Astrocyte (in vitro differentiated cells and primary cell): ENCODE measurements around the gene ZDHHC1. TPM values are rescaled to one million over a fixed set of nuclear protein-coding genes. Genes with fewer than 3 reads are reported as not detected.
A peak's percentile ranks its signal among the peaks of the same experiment; 100 is the strongest.

Experiments used
- DNase-seq: peaks from one replicate; pipeline ENCODE4 v3.0.0-alpha.2; 2010; ENCODE audit warnings: low read depth
- FAIRE-seq: peaks from 2 replicates; lab custom pipeline; 2011; peaks lifted over from hg19 to GRCh38; lab: Jason Lieb, UNC
- H2AFZ ChIP-seq: 2 replicates; pipeline ENCODE4 v1.6.0; 2012; ENCODE audit warnings: low read depth, low read length, inconsistent platforms
- H3K27ac ChIP-seq: 2 replicates; pipeline ENCODE4 v1.5.1; 2011; ENCODE audit warnings: low read depth, low read length, inconsistent platforms
- H3K27me3 ChIP-seq: 2 replicates; pipeline ENCODE4 v1.6.0; 2011; ENCODE audit warnings: low read length, inconsistent platforms; ENCODE audit not compliant: insufficient read depth
- H3K36me3 ChIP-seq: 2 replicates; pipeline ENCODE4 v1.5.1; 2011; ENCODE audit warnings: low read length, inconsistent platforms; ENCODE audit not compliant: insufficient read depth
- H3K4me1 ChIP-seq: 2 replicates; pipeline ENCODE4 v1.5.1; 2011; ENCODE audit warnings: low read length, inconsistent platforms; ENCODE audit not compliant: insufficient read depth
- H3K4me2 ChIP-seq: 2 replicates; pipeline ENCODE4 v1.6.0; 2012; ENCODE audit warnings: low read length, inconsistent platforms
- H3K4me3 ChIP-seq: 2 replicates; pipeline ENCODE4 v1.5.1; 2011; ENCODE audit warnings: low read depth, mild to moderate bottlenecking, low read length, inconsistent platforms; ENCODE audit not compliant: insufficient read depth
- H3K79me2 ChIP-seq: 2 replicates; pipeline ENCODE4 v1.6.0; 2012; ENCODE audit warnings: mild to moderate bottlenecking, low read length, inconsistent platforms; ENCODE audit not compliant: insufficient read depth
- H3K9ac ChIP-seq: 2 replicates; pipeline ENCODE4 v1.6.0; 2012; ENCODE audit warnings: mild to moderate bottlenecking, low read length, inconsistent platforms
- H3K9me3 ChIP-seq: 2 replicates; pipeline ENCODE4 v1.5.1; 2012; ENCODE audit warnings: low read depth, mild to moderate bottlenecking, low read length, inconsistent platforms; ENCODE audit not compliant: insufficient read depth
- H4K20me1 ChIP-seq: 2 replicates; pipeline ENCODE4 v1.6.0; 2012; ENCODE audit warnings: low read length, inconsistent platforms; ENCODE audit not compliant: insufficient read depth
- H3K27ac Mint-ChIP-seq: one replicate; pipeline ENCODE4 v1.8.0; 2021; ENCODE audit warnings: mild to moderate bottlenecking, mixed read lengths; ENCODE audit not compliant: unreplicated experiment
- H3K27me3 Mint-ChIP-seq: one replicate; pipeline ENCODE4 v1.8.0; 2021; ENCODE audit warnings: low read depth, mixed read lengths; ENCODE audit not compliant: unreplicated experiment
- H3K36me3 Mint-ChIP-seq: one replicate; pipeline ENCODE4 v1.8.0; 2021; ENCODE audit warnings: low read depth, mixed read lengths; ENCODE audit not compliant: unreplicated experiment
- H3K4me1 Mint-ChIP-seq: one replicate; pipeline ENCODE4 v1.8.0; 2021; ENCODE audit warnings: low read depth, mixed read lengths; ENCODE audit not compliant: unreplicated experiment
- H3K4me3 Mint-ChIP-seq: one replicate; pipeline ENCODE4 v1.8.0; 2021; ENCODE audit warnings: mild to moderate bottlenecking, moderate library complexity, mixed read lengths; ENCODE audit not compliant: unreplicated experiment
- H3K9me3 Mint-ChIP-seq: one replicate; pipeline ENCODE4 v1.8.0; 2021; ENCODE audit warnings: mild to moderate bottlenecking, mixed read lengths; ENCODE audit not compliant: unreplicated experiment
- EZH2 ChIP-seq: IDR thresholded peaks from 2 replicates; pipeline ENCODE4 v1.6.1; 2012; ENCODE audit warnings: mild to moderate bottlenecking, low read length, inconsistent platforms; ENCODE audit not compliant: insufficient read depth
- total RNA-seq: library from RNA; stranded (reverse); gene quantifications from 2 replicates; pipeline ENCODE4 v1.2.1, GENCODE V29; 2021
- TF ChIP-seq, protein P1 (sequence below): IDR thresholded peaks from 2 replicates; pipeline ENCODE4 v1.5.1; 2011; ENCODE audit warnings: low read depth, mild to moderate bottlenecking, inconsistent platforms, low read length, moderate library complexity; ENCODE audit not compliant: insufficient read depth

Gene ZDHHC1
- total RNA-seq, 1 donor from 2014 or later, result 3.7 TPM

- H3K4me1 Mint-ChIP-seq, result peaks cover 13% of the 10 kb centered on the region
- Histone ChIP-seq H3K4me2 (peak overlapping the region; percentile 65), H2AFZ (no peak overlapping the region), H3K36me3 (no peaks in the 10 kb centered on the region), H3K4me3 (no peak overlapping the region), H3K9me3 (no peaks in the 10 kb centered on the region), H3K79me2 (no peaks in the 10 kb centered on the region), H3K27me3 (no peaks in the 10 kb centered on the region), H3K9ac (peak overlapping the region; percentile 67), H4K20me1 (no peaks in the 10 kb centered on the region), H3K27ac (peak overlapping the region; percentile 80), H3K4me1 (peaks cover 21% of the 10 kb centered on the region)
- no peak overlapping the region for H3K4me3 Mint-ChIP-seq
- FAIRE-seq (no peak), DNase-seq (no peak)
- no peaks in the 10 kb centered on the region for H3K9me3 Mint-ChIP-seq
- H3K27me3 Mint-ChIP-seq, result peaks cover 10% of the 10 kb centered on the region
- TF ChIP-seq, protein P1, sequence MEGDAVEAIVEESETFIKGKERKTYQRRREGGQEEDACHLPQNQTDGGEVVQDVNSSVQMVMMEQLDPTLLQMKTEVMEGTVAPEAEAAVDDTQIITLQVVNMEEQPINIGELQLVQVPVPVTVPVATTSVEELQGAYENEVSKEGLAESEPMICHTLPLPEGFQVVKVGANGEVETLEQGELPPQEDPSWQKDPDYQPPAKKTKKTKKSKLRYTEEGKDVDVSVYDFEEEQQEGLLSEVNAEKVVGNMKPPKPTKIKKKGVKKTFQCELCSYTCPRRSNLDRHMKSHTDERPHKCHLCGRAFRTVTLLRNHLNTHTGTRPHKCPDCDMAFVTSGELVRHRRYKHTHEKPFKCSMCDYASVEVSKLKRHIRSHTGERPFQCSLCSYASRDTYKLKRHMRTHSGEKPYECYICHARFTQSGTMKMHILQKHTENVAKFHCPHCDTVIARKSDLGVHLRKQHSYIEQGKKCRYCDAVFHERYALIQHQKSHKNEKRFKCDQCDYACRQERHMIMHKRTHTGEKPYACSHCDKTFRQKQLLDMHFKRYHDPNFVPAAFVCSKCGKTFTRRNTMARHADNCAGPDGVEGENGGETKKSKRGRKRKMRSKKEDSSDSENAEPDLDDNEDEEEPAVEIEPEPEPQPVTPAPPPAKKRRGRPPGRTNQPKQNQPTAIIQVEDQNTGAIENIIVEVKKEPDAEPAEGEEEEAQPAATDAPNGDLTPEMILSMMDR, result no peak
- TF ChIP-seq EZH2, result no peak
- H3K36me3 Mint-ChIP-seq, result peaks cover 4% of the 10 kb centered on the region
- peak overlapping the region; percentile 69 for H3K27ac Mint-ChIP-seq
These were observed 9.0 kb downstream of the ZDHHC1 start for GRCh38 chr16:67407176-67407787.

DNA sequence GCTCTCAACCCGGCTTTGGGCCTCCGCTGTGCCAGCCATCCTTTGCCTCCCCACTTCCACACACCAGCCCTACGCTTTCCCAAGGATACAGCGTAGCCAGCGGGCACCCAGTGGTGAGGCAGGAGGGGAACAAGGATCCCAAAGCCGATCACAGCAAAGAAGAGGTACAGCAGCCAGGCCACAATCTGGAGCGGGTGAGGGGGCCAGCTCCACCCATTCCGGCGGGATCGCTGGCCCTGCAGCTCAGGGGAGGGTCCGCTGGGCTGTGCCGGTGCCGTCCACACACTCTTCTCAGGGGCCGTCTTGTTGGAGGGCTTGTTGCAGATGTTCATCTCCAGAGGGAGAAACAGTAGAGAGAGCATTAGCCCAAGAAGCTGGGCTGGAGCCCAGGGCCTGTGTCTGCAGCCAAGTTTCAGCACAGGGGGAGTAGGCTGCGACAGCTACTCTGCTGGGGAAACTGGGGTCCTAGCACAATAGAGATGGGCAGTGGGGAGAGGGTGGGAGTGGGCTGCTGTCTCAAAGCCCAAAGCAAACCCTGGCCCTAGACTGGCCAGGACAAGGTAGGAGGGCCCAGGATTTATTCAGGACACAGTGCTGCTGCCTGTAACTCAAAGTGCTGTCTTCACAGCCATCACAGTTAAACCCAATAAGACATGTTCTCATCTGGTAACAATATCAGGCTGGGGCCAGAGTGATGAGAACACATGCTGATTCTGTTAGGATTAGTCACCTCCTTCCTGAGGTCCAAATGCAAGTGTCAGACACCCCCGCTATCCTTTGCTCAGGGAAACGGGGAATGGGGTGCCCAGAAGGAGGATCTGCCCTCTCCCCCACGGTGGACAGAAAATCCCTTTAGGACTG, 9.9 kb downstream of the ZDHHC1 start:
- peaks cover 11% of the 10 kb centered on the region for H3K4me1 Mint-ChIP-seq
- H3K9me3 Mint-ChIP-seq, result no peaks in the 10 kb centered on the region
- peak; percentile 80 for DNase-seq
- H3K27ac Mint-ChIP-seq, result peak overlapping the region; percentile 69
- no peak overlapping the region for H3K4me3 ChIP-seq
- peaks cover 19% of the 10 kb centered on the region for H3K27me3 Mint-ChIP-seq
- H3K27me3 ChIP-seq, result no peaks in the 10 kb centered on the region
- H3K4me1 ChIP-seq, result peaks cover 21% of the 10 kb centered on the region
- TF ChIP-seq, protein P1, result no peak
- no peak for TF ChIP-seq EZH2
- peak overlapping the region; percentile 65 for H3K4me2 ChIP-seq
- no peaks in the 10 kb centered on the region for H3K79me2 ChIP-seq
- no peaks in the 10 kb centered on the region for H3K36me3 ChIP-seq
- no peaks in the 10 kb centered on the region for H4K20me1 ChIP-seq
- H3K9ac ChIP-seq, result peak overlapping the region; percentile 67
- H3K4me3 Mint-ChIP-seq, result no peak overlapping the region
- H2AFZ ChIP-seq, result peak overlapping the region; percentile 23
- peak overlapping the region; percentile 80 for H3K27ac ChIP-seq
- peak; percentile 80 for FAIRE-seq
- H3K36me3 Mint-ChIP-seq, result peaks cover 4% of the 10 kb centered on the region
- no peaks in the 10 kb centered on the region for H3K9me3 ChIP-seq
